ENCODE measurements around the gene PNMA5. TPM values are rescaled to one million over a fixed set of nuclear protein-coding genes. Genes with fewer than 3 reads are reported as not detected.
"Not testable (repeated sequence)": the region's sequence is repeated elsewhere in the genome, so short reads cannot be mapped to it uniquely, and the experiment has no call there.

Gene PNMA5
- 0.16 TPM for polyA plus RNA-seq (2013)

DNA sequence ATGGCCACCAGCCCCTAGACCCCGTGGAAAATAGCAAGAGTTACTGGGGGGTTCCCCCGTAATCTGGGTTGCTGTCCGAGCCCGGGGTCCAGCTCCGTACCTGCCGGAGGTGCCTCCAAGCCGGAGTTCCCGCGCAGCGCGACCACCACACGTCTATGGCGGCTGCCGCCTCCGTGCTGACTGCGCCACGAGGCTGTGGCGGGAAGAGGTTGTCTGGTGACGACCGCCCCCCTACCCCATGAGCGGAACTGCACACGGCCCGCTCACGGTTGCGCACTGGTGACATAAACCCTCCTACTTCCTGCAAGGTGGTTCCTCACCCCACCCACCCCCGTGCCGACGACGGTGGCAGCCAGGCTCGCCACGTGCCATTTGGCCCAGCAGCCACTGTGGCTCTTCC lies at the start of gene PNMA5:
TSS of gene PNMA5 (minus strand) at position 184 of the 400 bp plus-strand sequence. CDS start 2,518 bp downstream, outside the sequence.
- Histone ChIP-seq H3K9me3 (ENCODE audit: control extremely low read depth in 1 of 5, control insufficient read depth in 4 of 5, insufficient read depth in 2 of 5, low read depth in 1 of 5, low read length in 4 of 5) (no peaks in the 10 kb centered on the region), H3K27me3 (replicated peaks in 2 of 5; ENCODE audit: control insufficient read depth in 4 of 5, insufficient read depth in 5 of 5, low read length in 4 of 5) (peaks cover 0 to 9% (median 0%) of the 10 kb centered on the region in 5 experiments), H3K4me3 (ENCODE audit: control insufficient read depth in 1 of 7, extremely low read depth in 1 of 7, insufficient read depth in 4 of 7, low read depth in 2 of 7, low read length in 6 of 7) (no peak within 1 kb of the TSS), H3K4me1 (ENCODE audit: control extremely low read depth in 1 of 4, control insufficient read depth in 4 of 4, insufficient read depth in 4 of 4, low read length in 3 of 4) (no peaks in the 10 kb centered on the region), H3K36me3 (ENCODE audit: control insufficient read depth in 4 of 4, insufficient read depth in 4 of 4, low read length in 3 of 4) (no peaks in the 10 kb centered on the region), H3K27ac (ENCODE audit: insufficient read depth in 1 of 2, low read depth in 1 of 2, low read length in 2 of 2, poor library complexity in 1 of 2, severe bottlenecking in 2 of 2) (no peak within 1 kb of the TSS)
- WGBS (ENCODE audit: insufficient coverage): 94% methylated on average over 20 of the region's 31 CpGs
- ChIA-PET POLR2A (no interaction called here), CTCF (no interaction called here)
- DNase-seq: no peak

DNA sequence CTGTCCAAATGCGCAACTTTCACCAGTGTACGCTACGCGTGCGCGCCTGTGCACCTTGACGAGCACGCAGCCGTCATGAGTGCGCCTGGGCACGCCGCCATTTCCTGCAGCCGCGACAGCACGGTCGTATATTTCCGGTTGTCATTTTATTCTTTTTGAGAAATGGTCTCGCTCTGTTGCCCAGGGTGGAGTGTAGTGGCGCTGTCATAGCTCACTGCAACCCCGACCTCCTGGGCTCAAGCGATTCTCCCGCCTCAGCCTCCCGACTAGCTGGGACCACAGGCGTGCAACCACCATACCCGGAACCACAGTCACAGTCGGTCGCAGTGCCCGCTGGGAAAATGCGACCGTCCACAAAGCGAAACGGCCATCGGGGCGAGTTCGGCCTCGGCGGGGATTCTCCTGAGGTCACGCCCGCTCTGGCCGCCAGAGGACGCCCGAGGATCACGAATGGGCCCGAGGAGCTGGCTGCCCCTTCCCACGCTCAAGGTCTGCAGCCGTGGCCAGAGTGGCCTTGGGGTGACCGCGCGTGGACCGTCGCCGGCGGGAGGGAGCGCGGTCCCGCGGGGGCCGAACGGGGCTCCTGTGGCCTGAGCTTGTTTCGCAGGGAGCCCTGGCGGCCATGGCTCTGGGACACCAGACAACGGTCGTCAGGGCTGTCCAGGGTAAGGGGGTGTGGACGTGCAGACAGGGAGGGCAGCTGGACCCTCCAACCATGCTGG lies 38.6 kb upstream of the PNMA5 start:
- H3K4me1 ChIP-seq (ENCODE audit: control extremely low read depth in 1 of 4, control insufficient read depth in 4 of 4, insufficient read depth in 4 of 4, low read length in 3 of 4): peaks cover 0 to 7% (median 1%) of the 10 kb centered on the region in 4 experiments
- ChIA-PET CTCF (interaction anchor here (0.7 to 1.3 kb wide), 11 partner anchors 13 to 476 kb away, joined by 3 to 5 read pairs (median 3); no protein-coding TSS in a partner anchor), POLR2A (no interaction called here)
- DNase-seq: peak; percentile 42 to 69 (median 67)
- H3K4me3 ChIP-seq (ENCODE audit: control insufficient read depth in 1 of 7, extremely low read depth in 1 of 7, insufficient read depth in 4 of 7, low read depth in 2 of 7, low read length in 6 of 7): peak overlapping the region in 6 of 7 experiments; percentile 27 to 66 (median 48)
- 39% methylated on average over 53 of the region's 64 CpGs for WGBS (ENCODE audit: insufficient coverage)
- H3K27me3 ChIP-seq (replicated peaks in 2 of 5; ENCODE audit: control insufficient read depth in 4 of 5, insufficient read depth in 5 of 5, low read length in 4 of 5): peaks cover 0 to 2% (median 0%) of the 10 kb centered on the region in 5 experiments
- H3K27ac ChIP-seq (ENCODE audit: insufficient read depth in 1 of 2, low read depth in 1 of 2, low read length in 2 of 2, poor library complexity in 1 of 2, severe bottlenecking in 2 of 2): no peak overlapping the region
- H3K36me3 ChIP-seq (ENCODE audit: control insufficient read depth in 4 of 4, insufficient read depth in 4 of 4, low read length in 3 of 4): no peaks in the 10 kb centered on the region
- no peaks in the 10 kb centered on the region for H3K9me3 ChIP-seq (ENCODE audit: control extremely low read depth in 1 of 5, control insufficient read depth in 4 of 5, insufficient read depth in 2 of 5, low read depth in 1 of 5, low read length in 4 of 5)

DNA sequence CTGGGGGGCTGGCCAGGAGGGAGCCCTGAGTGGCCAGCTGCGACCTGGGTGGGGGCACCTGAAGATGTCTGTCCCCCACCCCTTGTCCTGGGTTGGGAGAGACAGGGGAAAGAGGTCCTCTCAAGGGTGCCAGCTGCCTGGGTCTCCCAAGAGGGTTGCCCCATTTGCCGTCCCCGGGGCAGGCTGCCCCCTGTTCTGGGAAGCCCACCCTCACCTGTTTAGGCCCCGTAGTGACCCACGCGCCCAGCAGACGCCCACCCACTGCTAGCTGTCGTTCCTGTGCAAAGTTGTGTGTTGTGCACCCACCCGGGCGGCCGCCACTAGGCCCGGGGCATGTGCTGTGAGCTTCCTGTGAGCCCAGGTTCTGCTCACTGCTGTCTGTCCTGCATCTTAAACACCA lies 36.9 kb upstream of the PNMA5 start:
- Histone ChIP-seq H3K27me3 (replicated peaks in 2 of 5; ENCODE audit: control insufficient read depth in 4 of 5, insufficient read depth in 5 of 5, low read length in 4 of 5) (peaks cover 0 to 2% (median 0%) of the 10 kb centered on the region in 5 experiments), H3K9me3 (ENCODE audit: control extremely low read depth in 1 of 5, control insufficient read depth in 4 of 5, insufficient read depth in 2 of 5, low read depth in 1 of 5, low read length in 4 of 5) (peaks cover 0 to 4% (median 0%) of the 10 kb centered on the region in 5 experiments), H3K27ac (ENCODE audit: insufficient read depth in 1 of 2, low read depth in 1 of 2, low read length in 2 of 2, poor library complexity in 1 of 2, severe bottlenecking in 2 of 2) (no peak overlapping the region), H3K36me3 (ENCODE audit: control insufficient read depth in 4 of 4, insufficient read depth in 4 of 4, low read length in 3 of 4) (no peaks in the 10 kb centered on the region), H3K4me1 (ENCODE audit: control extremely low read depth in 1 of 4, control insufficient read depth in 4 of 4, insufficient read depth in 4 of 4, low read length in 3 of 4) (peaks cover 0 to 7% (median 1%) of the 10 kb centered on the region in 4 experiments), H3K4me3 (ENCODE audit: control insufficient read depth in 1 of 7, extremely low read depth in 1 of 7, insufficient read depth in 4 of 7, low read depth in 2 of 7, low read length in 6 of 7) (no peak overlapping the region)
- ChIA-PET CTCF (no interaction called here), POLR2A (no interaction called here)
- 84% methylated on average over 7 of the region's 12 CpGs for WGBS (ENCODE audit: insufficient coverage)
- DNase-seq: no peak

DNA sequence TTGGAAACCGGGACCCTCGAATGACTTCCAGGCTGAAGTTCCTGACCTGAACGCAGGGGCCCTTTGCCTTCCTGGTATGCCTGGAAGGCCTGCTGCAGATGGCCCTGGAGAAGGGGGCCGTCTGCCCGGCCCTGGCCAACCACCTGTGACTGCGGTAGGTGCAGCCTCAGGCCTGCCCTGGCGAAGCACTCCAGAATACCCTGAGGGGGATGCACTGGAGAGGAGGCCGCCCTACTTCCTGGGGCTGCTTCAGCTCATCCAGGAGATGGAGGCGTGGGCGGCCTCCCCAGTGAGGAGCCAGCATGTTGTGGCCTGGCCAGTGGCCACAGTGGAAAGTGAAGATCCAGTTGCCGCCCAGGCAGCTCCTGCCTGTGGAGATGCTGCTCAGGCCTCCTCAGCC lies 36.0 kb upstream of the PNMA5 start:
- POLR2A ChIA-PET: no interaction called here

DNA sequence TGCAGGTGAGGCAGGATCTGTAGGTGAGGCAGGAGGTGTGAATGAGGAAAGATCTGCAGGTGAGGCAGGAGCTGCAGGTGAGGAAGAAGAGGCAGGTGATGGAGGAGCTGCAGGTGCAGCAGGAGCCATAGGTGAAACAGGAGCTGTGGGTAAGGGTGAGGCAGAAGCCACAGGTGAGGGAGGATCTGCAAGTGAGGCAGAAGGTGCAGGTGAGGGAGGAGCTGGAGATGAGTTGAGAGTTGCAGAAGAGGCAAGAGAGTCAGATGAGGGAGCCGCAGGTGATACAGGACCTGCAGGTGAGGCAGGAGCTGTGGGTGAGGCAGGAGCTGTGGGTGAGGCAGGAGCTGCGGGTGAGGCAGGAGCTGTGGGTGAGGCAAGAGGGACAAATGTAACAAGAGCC lies 35.2 kb upstream of the PNMA5 start:
- ChIA-PET CTCF (interaction anchor here (0.7 to 0.9 kb wide), 2 partner anchors 87 to 484 kb away, joined by 3 read pairs; no protein-coding TSS in a partner anchor), POLR2A (no interaction called here)
- H3K9me3 ChIP-seq (ENCODE audit: control extremely low read depth in 1 of 5, control insufficient read depth in 4 of 5, insufficient read depth in 2 of 5, low read depth in 1 of 5, low read length in 4 of 5): peaks cover 0 to 4% (median 0%) of the 10 kb centered on the region in 5 experiments
- H3K4me1 ChIP-seq (ENCODE audit: control extremely low read depth in 1 of 4, control insufficient read depth in 4 of 4, insufficient read depth in 4 of 4, low read length in 3 of 4): peaks cover 0 to 7% (median 1%) of the 10 kb centered on the region in 4 experiments
- 61% methylated on average over 2 of the region's 2 CpGs for WGBS (ENCODE audit: insufficient coverage)
- no peak for DNase-seq
- no peaks in the 10 kb centered on the region for H3K36me3 ChIP-seq (ENCODE audit: control insufficient read depth in 4 of 4, insufficient read depth in 4 of 4, low read length in 3 of 4)
- H3K4me3 ChIP-seq (ENCODE audit: control insufficient read depth in 1 of 7, extremely low read depth in 1 of 7, insufficient read depth in 4 of 7, low read depth in 2 of 7, low read length in 6 of 7): no peak overlapping the region
- peaks cover 0 to 2% (median 0%) of the 10 kb centered on the region in 5 experiments for H3K27me3 ChIP-seq (replicated peaks in 2 of 5; ENCODE audit: control insufficient read depth in 4 of 5, insufficient read depth in 5 of 5, low read length in 4 of 5)
- H3K27ac ChIP-seq (ENCODE audit: insufficient read depth in 1 of 2, low read depth in 1 of 2, low read length in 2 of 2, poor library complexity in 1 of 2, severe bottlenecking in 2 of 2): no peak overlapping the region

More for the DNA sequence above, 36.0 kb upstream of the PNMA5 start:
- Histone ChIP-seq H3K4me3 (ENCODE audit: control insufficient read depth in 1 of 7, extremely low read depth in 1 of 7, insufficient read depth in 4 of 7, low read depth in 2 of 7, low read length in 6 of 7) (no peak overlapping the region), H3K36me3 (ENCODE audit: control insufficient read depth in 4 of 4, insufficient read depth in 4 of 4, low read length in 3 of 4) (no peaks in the 10 kb centered on the region), H3K27me3 (replicated peaks in 2 of 5; ENCODE audit: control insufficient read depth in 4 of 5, insufficient read depth in 5 of 5, low read length in 4 of 5) (peaks cover 0 to 2% (median 0%) of the 10 kb centered on the region in 5 experiments), H3K4me1 (ENCODE audit: control extremely low read depth in 1 of 4, control insufficient read depth in 4 of 4, insufficient read depth in 4 of 4, low read length in 3 of 4) (peaks cover 0 to 7% (median 1%) of the 10 kb centered on the region in 4 experiments), H3K9me3 (ENCODE audit: control extremely low read depth in 1 of 5, control insufficient read depth in 4 of 5, insufficient read depth in 2 of 5, low read depth in 1 of 5, low read length in 4 of 5) (peaks cover 0 to 4% (median 0%) of the 10 kb centered on the region in 5 experiments), H3K27ac (ENCODE audit: insufficient read depth in 1 of 2, low read depth in 1 of 2, low read length in 2 of 2, poor library complexity in 1 of 2, severe bottlenecking in 2 of 2) (no peak overlapping the region)
- DNase-seq: no peak
- WGBS (ENCODE audit: insufficient coverage): 92% methylated on average over 9 of the region's 11 CpGs
- CTCF ChIA-PET: interaction anchor here (0.7 to 0.9 kb wide), 2 partner anchors 87 to 483 kb away, joined by 3 read pairs; no protein-coding TSS in a partner anchor

DNA sequence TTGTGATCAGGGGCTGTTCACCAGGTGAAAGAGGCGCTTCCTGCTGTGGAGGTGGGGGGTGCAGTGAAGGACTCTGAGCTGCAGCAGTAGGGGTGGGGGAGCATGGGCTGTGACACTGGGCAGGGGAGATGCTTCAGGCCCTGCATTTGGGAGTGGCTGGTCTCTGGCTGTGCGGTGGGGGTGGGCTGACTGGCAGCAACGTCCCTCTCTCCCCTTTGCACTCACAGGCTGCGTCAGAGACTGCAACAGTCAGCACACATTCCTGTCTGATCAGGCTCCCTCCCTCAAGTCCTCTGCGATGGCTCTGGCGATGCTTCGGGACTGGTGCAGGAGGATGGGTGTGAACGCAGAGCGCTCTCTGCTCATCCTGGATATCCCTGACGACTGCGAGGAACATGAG lies 34.6 kb upstream of the PNMA5 start:
- CTCF ChIA-PET; DNase-seq; H3K36me3 ChIP-seq (ENCODE audit: control insufficient read depth in 4 of 4, insufficient read depth in 4 of 4, low read length in 3 of 4); POLR2A ChIA-PET; H3K27ac ChIP-seq (ENCODE audit: insufficient read depth in 1 of 2, low read depth in 1 of 2, low read length in 2 of 2, poor library complexity in 1 of 2, severe bottlenecking in 2 of 2); H3K27me3 ChIP-seq (replicated peaks in 2 of 5; ENCODE audit: control insufficient read depth in 4 of 5, insufficient read depth in 5 of 5, low read length in 4 of 5); H3K4me1 ChIP-seq (ENCODE audit: control extremely low read depth in 1 of 4, control insufficient read depth in 4 of 4, insufficient read depth in 4 of 4, low read length in 3 of 4); H3K9me3 ChIP-seq (ENCODE audit: control extremely low read depth in 1 of 5, control insufficient read depth in 4 of 5, insufficient read depth in 2 of 5, low read depth in 1 of 5, low read length in 4 of 5); H3K4me3 ChIP-seq (ENCODE audit: control insufficient read depth in 1 of 7, extremely low read depth in 1 of 7, insufficient read depth in 4 of 7, low read depth in 2 of 7, low read length in 6 of 7): not testable (repeated sequence)
- no CpG with 5 or more reads among the region's 11 CpGs for WGBS (ENCODE audit: insufficient coverage)

DNA sequence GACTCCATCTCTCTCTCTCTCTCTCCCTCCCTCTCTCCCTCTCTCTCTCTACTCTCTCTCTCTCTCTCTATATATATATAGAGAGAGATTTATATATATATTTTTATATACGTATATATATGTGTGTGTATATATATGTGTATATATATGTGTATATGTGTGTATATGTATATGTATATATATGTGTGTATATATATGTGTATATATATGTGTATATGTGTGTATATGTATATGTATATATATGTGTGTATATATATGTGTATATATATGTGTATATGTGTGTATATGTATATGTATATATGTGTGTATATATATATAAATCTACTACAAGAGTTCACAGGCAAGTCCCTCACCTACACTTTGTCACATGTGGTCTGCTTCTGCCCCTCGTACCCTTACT lies 32.6 kb upstream of the PNMA5 start:
- H3K27ac ChIP-seq (ENCODE audit: insufficient read depth in 1 of 2, low read depth in 1 of 2, low read length in 2 of 2, poor library complexity in 1 of 2, severe bottlenecking in 2 of 2); H3K9me3 ChIP-seq (ENCODE audit: control extremely low read depth in 1 of 5, control insufficient read depth in 4 of 5, insufficient read depth in 2 of 5, low read depth in 1 of 5, low read length in 4 of 5); H3K27me3 ChIP-seq (replicated peaks in 2 of 5; ENCODE audit: control insufficient read depth in 4 of 5, insufficient read depth in 5 of 5, low read length in 4 of 5); POLR2A ChIA-PET; H3K4me1 ChIP-seq (ENCODE audit: control extremely low read depth in 1 of 4, control insufficient read depth in 4 of 4, insufficient read depth in 4 of 4, low read length in 3 of 4); DNase-seq; H3K4me3 ChIP-seq (ENCODE audit: control insufficient read depth in 1 of 7, extremely low read depth in 1 of 7, insufficient read depth in 4 of 7, low read depth in 2 of 7, low read length in 6 of 7); H3K36me3 ChIP-seq (ENCODE audit: control insufficient read depth in 4 of 4, insufficient read depth in 4 of 4, low read length in 3 of 4): not testable (repeated sequence)
- 100% methylated on average over 1 of the region's 2 CpGs for WGBS (ENCODE audit: insufficient coverage)
- CTCF ChIA-PET: interaction anchor here (0.6 to 1.2 kb wide), 2 partner anchors 11 to 124 kb away, joined by 3 read pairs; no protein-coding TSS in a partner anchor

Measured in common myeloid progenitor, CD34-positive (primary cell).